Left ventricle myocardium superior (tissue), 1 donor: Measurements from ENCODE around the gene RIGI. TPM values are rescaled to one million over a fixed set of nuclear protein-coding genes. Genes with fewer than 3 reads are reported as not detected.
"Not testable (repeated sequence)": the region's sequence is repeated elsewhere in the genome, so short reads cannot be mapped to it uniquely, and the experiment has no call there.

Experiments used
- ATAC-seq: fragments of 200-7000 bp; cut with Tn5 transposase; one replicate; pipeline ENCODE4 v1.9.1; 2020; ENCODE audit warnings: mild to moderate bottlenecking, moderate library complexity
- DNase-seq: peaks from one replicate; pipeline ENCODE4 v3.0.0-alpha.2; 2020
- intact Hi-C: fragments of 100-400 bp; cut with micrococcal nuclease; formaldehyde crosslinking; loops from one replicate; pipeline ENCODE4 v1.11.0; 2022
- long read RNA-seq: library from polyadenylated mRNA; unstranded; transcript quantifications from one replicate; pipeline ENCODE4 v2.0.0, GENCODE V29; 2021
- total RNA-seq: library from RNA; stranded (reverse); fragmentation: NEBNext Ultra II Directional; extraction: Animal tissue kit (Norgen Biotek cat#: 25700); gene quantifications from one replicate; pipeline ENCODE4 v1.2.1, GENCODE V29; 2021
- donor health status: DM: no; HTN: yes; CAD: no; lungs with severe emphysema.

The RIGI gene
- 4.5 TPM for total RNA-seq
- long read RNA-seq, full-length matches to known transcripts, result 1 of 5 reads
- long read RNA-seq, partial matches to known transcripts, result 1 of 5 reads
- long read RNA-seq, other reads (novel, unspliced or antisense), result 3 of 5 reads

DNA sequence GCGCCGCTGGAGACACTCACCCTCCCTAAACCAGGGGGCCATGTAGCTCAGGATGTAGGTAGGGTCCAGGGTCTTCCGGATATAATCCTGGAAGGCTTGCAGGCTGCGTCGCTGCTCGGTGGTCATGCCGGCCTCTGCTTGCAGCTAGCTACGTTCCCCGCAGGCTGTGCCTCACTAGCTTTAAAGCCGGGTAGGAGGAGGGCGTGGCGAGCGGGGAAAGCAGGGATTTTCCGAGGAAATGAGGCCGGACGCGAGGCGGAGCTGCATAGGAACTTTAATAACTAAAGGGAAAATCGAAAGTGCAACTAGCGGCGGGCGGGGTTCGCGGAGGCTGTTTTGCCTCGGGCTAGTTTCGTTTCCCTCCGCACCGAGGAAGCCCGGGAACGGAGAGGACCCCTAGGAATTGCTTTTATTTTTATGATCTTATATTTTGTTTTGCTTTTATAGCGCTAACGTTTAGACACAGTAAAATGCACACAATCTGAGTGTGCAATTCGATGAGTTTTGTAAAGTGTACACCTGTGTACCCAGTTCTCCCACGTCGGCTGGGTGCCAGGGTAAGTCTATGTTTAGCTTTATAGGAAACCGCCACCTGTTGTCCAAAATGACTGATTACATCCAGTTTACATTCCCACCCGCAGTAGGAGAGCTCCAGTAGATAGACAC, at the start of gene RIGI:
RIGI (minus strand) TSS at position 156 of the 666 bp plus-strand sequence; CDS start at position 126, 30 bp downstream.
- DNase-seq, result peak; percentile 95
- ATAC-seq, result peak; percentile 97
- intact Hi-C loops, result no loop called here

DNA sequence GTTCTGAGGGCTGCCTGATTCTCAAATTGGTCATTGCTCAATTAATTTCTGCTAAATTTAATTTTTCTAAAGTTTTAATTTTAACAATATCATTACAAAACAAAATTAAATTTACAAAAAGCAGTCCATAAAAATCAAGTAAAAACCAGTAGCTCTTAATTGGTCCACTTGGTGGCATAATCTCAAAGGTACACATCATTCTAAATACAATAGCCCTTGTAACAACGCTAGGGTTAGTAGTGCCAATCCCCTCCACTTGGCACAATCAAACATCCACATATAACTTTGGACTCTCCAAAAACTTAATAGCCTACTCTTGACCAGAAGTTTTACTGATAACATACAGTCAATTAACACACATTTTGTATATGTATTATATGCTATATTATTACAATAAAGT, 48.9 kb upstream of the RIGI start:
- intact Hi-C loops, result no loop called here
- ATAC-seq (no peak), DNase-seq (no peak)

- ATAC-seq (no peak), DNase-seq (no peak)
- intact Hi-C loops, result loop anchor here (2.0 kb wide), 1 partner anchor 21 kb away; the partner anchor contains the start of genes SMIM27 and TOPORS
Measured at GRCh38 chr9:32573821-32574220, 47.8 kb upstream of the RIGI start.

- ATAC-seq (peak; percentile 99), DNase-seq (peak; percentile 95)
- intact Hi-C loops, result loop anchor here (2.0 kb wide), 1 partner anchor 20 kb away; the partner anchor contains the start of genes SMIM27 and TOPORS
Measured at GRCh38 chr9:32572900-32573523, 47.0 kb upstream of the RIGI start, which contains the start of gene NDUFB6. Gene NDUFB6, minus strand, starts transcription at chr9:32573159. Its CDS starts 99 bp downstream, at chr9:32573060.

DNA sequence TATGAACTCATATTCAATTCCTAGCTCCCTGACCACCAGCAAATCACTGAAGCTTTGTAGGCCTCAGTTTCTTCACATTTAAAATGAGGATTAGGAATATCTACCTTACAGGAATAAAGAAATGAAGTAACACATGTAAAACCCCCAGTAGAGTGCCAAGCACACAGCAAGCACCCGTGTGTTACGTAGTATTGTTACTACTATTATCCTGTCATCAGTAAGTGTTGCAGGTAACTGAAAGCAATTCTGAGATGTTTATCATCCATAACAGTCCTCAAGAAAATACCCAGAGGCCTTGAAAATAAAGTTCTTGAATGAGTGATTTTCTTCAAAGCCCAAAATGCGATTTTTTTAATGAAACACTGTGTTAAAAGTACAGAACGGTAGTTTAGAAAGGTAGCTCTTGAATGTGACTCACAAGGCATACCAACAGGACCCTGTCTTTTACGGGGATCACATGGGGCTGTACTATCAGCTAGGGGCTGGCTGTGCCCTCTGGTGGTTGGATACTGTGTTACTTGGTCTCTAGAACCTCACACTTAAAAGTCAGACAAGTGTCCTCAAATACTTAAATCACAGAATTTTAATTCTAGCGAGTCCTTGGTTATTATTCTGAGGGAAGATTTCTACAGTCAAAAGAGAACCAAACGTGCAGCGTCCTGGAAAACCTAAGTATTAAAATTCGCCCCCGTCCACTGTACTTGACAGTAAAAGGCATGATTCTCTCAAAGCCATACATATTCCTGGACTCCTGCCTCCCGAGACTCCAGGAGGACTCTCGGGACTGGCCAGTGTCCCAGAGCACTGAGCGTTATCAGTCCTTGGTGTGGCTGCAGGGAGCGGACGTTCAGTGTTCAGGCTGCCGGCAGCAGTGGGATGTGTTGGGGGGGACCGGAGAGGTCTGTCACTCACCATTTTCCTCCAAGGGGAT, 46.2 kb upstream of the RIGI start:
- intact Hi-C loops, result loop anchor here (2.0 kb wide), 1 partner anchor 19 kb away; the partner anchor contains the start of genes SMIM27 and TOPORS
- ATAC-seq (peak; percentile 94), DNase-seq (peak; percentile 79)

DNA sequence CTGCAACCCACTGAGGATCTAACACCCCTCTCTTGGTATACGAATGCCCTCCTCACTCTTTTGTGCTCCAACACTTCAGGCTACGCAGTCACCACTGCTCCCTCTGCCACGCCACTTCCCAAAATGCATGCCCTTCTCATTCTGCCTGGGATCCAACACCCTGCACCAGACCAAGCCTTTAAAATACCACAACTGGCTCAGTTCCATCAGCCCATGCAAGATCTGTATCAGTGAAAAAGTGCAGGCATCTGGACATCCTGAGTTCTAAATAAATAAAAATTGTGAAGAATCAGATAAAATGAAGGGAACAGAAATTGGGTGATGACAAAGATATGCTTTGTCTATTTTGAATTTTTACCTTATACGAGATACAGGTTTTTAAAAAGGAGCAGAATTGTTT, 44.3 kb upstream of the RIGI start:
- intact Hi-C loops, result no loop called here
- DNase-seq, result no peak

DNA sequence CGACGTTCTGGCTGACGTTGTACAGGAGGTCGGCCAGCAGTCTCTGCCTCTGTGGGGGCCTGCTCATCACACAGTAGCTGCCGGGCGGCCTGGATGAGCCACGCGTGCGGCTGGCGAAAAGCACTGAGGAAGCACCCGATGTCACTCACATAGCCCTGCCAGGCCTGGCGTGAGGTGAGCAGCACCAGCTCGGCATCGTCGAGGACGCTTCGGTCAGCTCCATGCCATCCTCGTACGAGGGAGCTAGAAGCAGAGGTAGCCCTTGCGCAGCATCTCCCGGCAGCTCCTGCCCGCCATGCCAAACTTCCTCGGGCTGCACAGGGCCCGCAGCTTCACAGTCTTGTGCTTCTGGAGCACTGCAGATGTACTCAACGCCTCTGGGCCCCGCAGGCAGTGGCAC, 40.8 kb upstream of the RIGI start:
- DNase-seq (no peak), ATAC-seq (peak; percentile 17)
- intact Hi-C loops, result no loop called here

More for the DNA sequence above, 44.3 kb upstream of the RIGI start:
- ATAC-seq, result no peak

DNA sequence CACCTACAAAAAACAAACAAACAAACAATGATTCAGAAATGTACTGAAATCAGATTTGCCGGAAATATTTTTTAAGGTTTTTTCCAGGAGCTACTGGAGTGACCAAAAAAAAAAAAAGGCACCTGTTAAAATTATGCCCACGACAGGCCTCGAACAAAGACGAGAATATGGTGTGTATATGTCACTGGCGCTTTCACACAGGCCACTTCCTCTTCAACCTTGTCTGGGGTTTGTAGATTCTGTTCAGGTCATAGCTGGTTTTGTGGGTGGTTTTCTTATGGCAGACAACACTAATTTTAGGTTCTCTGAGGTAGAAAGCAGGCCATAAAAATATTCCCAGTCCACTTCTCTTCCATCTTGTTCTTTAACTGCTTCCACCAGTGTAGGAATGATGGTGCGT, 40.0 kb upstream of the RIGI start:
- DNase-seq (no peak), ATAC-seq (no peak)
- intact Hi-C loops, result no loop called here

DNA sequence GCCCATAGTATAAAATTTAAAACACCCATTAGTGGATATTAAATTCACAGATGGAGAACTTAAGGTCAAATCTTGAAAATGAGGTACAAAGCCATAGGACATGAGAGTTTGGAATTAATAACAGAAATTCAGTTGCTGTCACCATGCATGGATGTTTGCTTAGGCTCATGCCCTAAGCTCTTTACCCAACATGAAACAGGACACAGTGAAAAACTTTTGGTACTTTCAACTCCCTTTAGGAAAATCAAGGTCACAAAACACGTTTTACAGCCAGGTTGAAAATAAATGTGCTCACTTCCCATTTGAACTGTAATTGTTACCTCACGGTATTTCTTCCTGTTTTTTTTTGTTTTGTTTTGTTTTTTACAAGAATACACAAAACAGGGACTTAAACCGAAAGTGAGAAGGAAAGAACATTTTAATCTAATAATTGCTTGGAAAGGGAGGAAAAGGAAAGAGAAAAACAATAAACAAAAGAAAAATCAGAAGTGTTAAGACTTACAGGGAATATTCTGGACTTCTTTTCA, 32.5 kb upstream of the RIGI start:
- intact Hi-C loops, result no loop called here
- ATAC-seq (no peak), DNase-seq (no peak)

- DNase-seq (no peak), ATAC-seq (no peak)
- intact Hi-C loops, result no loop called here
Measured at GRCh38 chr9:32554591-32554990, 28.6 kb upstream of the RIGI start.

DNA sequence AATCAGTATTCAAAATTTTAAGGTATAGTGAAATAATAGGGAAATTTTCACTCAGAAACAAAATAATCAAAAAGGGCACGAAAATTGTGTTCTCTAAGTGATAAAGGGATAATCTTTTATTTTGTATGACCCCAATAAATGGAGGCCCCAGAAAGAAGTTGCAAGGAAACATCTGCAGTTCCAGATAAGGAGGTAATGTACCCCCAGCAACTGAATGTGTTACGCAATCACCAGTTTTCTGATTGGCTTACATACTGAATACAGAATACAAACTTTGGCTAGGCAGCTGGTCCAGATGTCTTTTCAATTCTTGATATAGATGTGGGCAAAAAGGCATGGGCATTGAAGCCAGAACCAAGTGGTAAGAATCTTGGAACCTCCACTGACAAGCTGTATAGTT, 28.1 kb upstream of the RIGI start:
- ATAC-seq, result no peak
- DNase-seq, result no peak
- intact Hi-C loops, result no loop called here

DNA sequence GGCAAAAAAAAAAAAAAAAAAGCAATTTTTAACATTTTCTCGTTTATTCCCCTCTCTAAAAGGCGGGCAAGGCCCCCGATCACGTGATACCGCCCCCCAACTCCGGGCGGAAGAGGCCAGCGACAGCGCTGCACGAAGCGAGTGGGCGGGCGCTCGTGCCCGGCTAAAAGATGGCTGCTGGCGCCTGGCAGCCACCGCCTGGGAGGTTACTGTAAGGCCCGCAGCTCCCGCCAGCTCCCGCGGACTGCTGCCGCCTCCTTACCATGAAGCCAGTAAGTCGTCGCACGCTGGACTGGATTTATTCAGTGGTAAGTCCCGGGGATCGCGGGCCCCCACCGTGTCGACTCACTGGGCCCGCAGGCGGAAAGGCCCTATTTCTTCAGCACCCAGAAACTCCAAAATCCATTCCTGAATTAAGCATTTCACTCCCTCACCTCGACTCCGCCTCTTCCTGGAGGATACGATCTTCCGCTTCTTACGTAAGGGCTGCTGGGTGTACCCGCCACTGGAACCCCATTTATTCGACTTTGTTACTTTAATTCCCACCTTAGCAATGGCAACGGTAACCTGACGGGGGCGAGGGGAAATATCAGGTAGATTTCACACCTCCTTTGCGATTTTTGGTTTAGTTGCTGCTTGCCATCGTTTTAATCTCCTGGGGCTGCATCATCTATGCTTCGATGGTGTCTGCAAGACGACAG, 26.3 kb upstream of the RIGI start, which contains the start of the genes SMIM27 and TOPORS:
SMIM27 (plus strand) TSS at position 156 of the 701 bp plus-strand sequence; CDS start at position 264, 108 bp downstream.
TOPORS (minus strand) TSS at position 415 of the 701 bp plus-strand sequence; CDS start at position 265, 150 bp downstream.
- intact Hi-C loops, result loop anchor here (2.0 kb wide), 1 partner anchor 20 kb away; the partner anchor contains the start of gene NDUFB6
- peak; percentile 94 for ATAC-seq
- DNase-seq, result peak; percentile 96

- DNase-seq, result peak; percentile 43
- ATAC-seq, result peak; percentile 20
- intact Hi-C loops, result loop anchor here (2.0 kb wide), 1 partner anchor 21 kb away; the partner anchor contains the start of gene NDUFB6
Measured at GRCh38 chr9:32551276-32552051, 25.5 kb upstream of the RIGI start.

- ATAC-seq (peak; percentile 89), DNase-seq (peak; percentile 95)
- intact Hi-C loops, result no loop called here
Measured at GRCh38 chr9:32550562-32551275, 24.7 kb upstream of the RIGI start.

GRCh38 chr9:32550150-32550561, 24.2 kb upstream of the RIGI start:
- DNase-seq (no peak), ATAC-seq (no peak)
- intact Hi-C loops, result no loop called here

DNA sequence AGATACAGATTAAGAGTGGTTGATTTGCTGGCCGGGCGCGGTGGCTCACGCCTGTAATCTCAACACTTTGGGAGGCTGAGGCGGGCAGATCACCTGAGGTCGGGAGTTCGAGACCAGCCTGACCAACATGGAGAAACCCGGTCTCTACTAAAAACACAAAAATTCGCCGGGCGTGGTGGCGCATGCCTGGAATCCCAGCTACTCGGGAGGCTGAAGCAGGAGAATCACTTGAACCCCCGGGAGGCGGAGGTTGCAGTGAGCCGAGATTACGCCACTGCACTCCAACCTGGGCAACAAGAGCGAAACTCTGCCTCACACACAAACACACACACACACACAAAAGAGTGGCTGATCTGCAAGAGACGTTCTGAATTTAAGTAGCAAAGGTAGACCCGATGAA, 22.2 kb upstream of the RIGI start:
- DNase-seq, ATAC-seq, intact Hi-C loops: not testable (repeated sequence)

DNA sequence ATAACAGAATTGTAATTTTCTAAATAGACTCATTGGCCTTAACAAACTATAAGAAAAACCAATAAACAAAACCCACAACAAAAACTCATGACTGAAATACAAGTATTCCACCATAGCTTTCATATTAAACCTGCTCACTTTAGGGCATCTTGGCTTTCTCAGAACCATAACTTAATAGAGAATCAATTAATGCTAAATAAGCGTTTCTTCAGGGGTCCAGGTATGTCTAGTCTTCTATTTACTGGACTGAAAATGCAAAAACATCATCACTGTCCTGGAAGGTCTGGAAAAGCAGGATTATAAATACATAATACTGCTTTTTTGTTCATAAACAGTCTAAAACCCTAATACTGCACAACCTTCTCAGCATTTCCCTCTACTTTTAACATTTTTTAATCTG, 19.9 kb upstream of the RIGI start:
- DNase-seq, result no peak
- no peak for ATAC-seq
- intact Hi-C loops, result no loop called here
